Measurements from ENCODE around the gene CCDC149. TPM values are rescaled to one million over a fixed set of nuclear protein-coding genes. Genes with fewer than 3 reads are reported as not detected.

CCDC149 gene
- total RNA-seq, 1 experiment from 2014 or later = 5.3 TPM

GRCh38 chr4:24910499-24910898, 2.3 kb downstream of the CCDC149 start:
- H4K20me1 ChIP-seq (ENCODE audit: insufficient read depth) = no peaks in the 10 kb centered on the region
- no peak overlapping the region for H3K9ac ChIP-seq (ENCODE audit: low read length)
- 0 out of 4 replicates have a peak, but pooled peaks cover 0 to 5% of the 10 kb centered on the region in 2 experiments for H3K36me3 ChIP-seq (ENCODE audit: control insufficient read depth in 1 of 2, insufficient read depth in 2 of 2, low read length in 2 of 2)
- H3K9me2 ChIP-seq (ENCODE audit: insufficient read depth) = no peaks in the 10 kb centered on the region
- CTCF ChIA-PET = no interaction called here
- H3K79me2 ChIP-seq (ENCODE audit: insufficient read depth, low read length) = no peaks in the 10 kb centered on the region
- no peak for TF ChIP-seq ZNF274 (IDR thresholded peaks at IDR 0.05; ENCODE audit: low read depth, low read length)
- no peak for TF ChIP-seq MAX (IDR thresholded peaks at IDR 0.05)
- TF ChIP-seq SP1 (IDR thresholded peaks at IDR 0.05; ENCODE audit: low read depth) = no peak
- no peak for TF ChIP-seq POLR2AphosphoS5 (IDR thresholded peaks at IDR 0.05; ENCODE audit: low read depth, low read length)
- TF ChIP-seq, protein P1, sequence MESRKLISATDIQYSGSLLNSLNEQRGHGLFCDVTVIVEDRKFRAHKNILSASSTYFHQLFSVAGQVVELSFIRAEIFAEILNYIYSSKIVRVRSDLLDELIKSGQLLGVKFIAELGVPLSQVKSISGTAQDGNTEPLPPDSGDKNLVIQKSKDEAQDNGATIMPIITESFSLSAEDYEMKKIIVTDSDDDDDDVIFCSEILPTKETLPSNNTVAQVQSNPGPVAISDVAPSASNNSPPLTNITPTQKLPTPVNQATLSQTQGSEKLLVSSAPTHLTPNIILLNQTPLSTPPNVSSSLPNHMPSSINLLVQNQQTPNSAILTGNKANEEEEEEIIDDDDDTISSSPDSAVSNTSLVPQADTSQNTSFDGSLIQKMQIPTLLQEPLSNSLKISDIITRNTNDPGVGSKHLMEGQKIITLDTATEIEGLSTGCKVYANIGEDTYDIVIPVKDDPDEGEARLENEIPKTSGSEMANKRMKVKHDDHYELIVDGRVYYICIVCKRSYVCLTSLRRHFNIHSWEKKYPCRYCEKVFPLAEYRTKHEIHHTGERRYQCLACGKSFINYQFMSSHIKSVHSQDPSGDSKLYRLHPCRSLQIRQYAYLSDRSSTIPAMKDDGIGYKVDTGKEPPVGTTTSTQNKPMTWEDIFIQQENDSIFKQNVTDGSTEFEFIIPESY (IDR thresholded peaks at IDR 0.05; ENCODE audit: extremely low read depth, insufficient replicate concordance, low read length) = no peak
- TF ChIP-seq CBX3 (IDR thresholded peaks at IDR 0.05; ENCODE audit: low read depth) = no peak
- TF ChIP-seq, protein P2, sequence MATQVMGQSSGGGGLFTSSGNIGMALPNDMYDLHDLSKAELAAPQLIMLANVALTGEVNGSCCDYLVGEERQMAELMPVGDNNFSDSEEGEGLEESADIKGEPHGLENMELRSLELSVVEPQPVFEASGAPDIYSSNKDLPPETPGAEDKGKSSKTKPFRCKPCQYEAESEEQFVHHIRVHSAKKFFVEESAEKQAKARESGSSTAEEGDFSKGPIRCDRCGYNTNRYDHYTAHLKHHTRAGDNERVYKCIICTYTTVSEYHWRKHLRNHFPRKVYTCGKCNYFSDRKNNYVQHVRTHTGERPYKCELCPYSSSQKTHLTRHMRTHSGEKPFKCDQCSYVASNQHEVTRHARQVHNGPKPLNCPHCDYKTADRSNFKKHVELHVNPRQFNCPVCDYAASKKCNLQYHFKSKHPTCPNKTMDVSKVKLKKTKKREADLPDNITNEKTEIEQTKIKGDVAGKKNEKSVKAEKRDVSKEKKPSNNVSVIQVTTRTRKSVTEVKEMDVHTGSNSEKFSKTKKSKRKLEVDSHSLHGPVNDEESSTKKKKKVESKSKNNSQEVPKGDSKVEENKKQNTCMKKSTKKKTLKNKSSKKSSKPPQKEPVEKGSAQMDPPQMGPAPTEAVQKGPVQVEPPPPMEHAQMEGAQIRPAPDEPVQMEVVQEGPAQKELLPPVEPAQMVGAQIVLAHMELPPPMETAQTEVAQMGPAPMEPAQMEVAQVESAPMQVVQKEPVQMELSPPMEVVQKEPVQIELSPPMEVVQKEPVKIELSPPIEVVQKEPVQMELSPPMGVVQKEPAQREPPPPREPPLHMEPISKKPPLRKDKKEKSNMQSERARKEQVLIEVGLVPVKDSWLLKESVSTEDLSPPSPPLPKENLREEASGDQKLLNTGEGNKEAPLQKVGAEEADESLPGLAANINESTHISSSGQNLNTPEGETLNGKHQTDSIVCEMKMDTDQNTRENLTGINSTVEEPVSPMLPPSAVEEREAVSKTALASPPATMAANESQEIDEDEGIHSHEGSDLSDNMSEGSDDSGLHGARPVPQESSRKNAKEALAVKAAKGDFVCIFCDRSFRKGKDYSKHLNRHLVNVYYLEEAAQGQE (IDR thresholded peaks at IDR 0.05; ENCODE audit: low read depth) = no peak
- no peak for TF ChIP-seq EGR1 (IDR thresholded peaks at IDR 0.05; ENCODE audit: low read depth)
- TF ChIP-seq, protein P3, sequence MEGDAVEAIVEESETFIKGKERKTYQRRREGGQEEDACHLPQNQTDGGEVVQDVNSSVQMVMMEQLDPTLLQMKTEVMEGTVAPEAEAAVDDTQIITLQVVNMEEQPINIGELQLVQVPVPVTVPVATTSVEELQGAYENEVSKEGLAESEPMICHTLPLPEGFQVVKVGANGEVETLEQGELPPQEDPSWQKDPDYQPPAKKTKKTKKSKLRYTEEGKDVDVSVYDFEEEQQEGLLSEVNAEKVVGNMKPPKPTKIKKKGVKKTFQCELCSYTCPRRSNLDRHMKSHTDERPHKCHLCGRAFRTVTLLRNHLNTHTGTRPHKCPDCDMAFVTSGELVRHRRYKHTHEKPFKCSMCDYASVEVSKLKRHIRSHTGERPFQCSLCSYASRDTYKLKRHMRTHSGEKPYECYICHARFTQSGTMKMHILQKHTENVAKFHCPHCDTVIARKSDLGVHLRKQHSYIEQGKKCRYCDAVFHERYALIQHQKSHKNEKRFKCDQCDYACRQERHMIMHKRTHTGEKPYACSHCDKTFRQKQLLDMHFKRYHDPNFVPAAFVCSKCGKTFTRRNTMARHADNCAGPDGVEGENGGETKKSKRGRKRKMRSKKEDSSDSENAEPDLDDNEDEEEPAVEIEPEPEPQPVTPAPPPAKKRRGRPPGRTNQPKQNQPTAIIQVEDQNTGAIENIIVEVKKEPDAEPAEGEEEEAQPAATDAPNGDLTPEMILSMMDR (IDR thresholded peaks at IDR 0.05 in 2 of 3, conservative IDR thresholded peaks at IDR 0.05 in 1 of 3; ENCODE audit: borderline replicate concordance in 1 of 3, insufficient read depth in 1 of 3, low read depth in 2 of 3, low read length in 2 of 3) = no peak
- TF ChIP-seq ATF3 (IDR thresholded peaks at IDR 0.05) = no peak
- no peak for TF ChIP-seq EZH2 (IDR thresholded peaks at IDR 0.05)
- no peak for TF ChIP-seq ELF1 (IDR thresholded peaks at IDR 0.05; ENCODE audit: borderline replicate concordance, low read depth)
- no peak for TF ChIP-seq RAD21 (IDR thresholded peaks at IDR 0.05; ENCODE audit: low read depth)
- no peak for TF ChIP-seq YY1 (IDR thresholded peaks at IDR 0.05; ENCODE audit: extremely low read depth, insufficient replicate concordance, low read depth, low read length)
- TF ChIP-seq SRF (IDR thresholded peaks at IDR 0.05; ENCODE audit: low read depth) = no peak
- TF ChIP-seq JUND (IDR thresholded peaks at IDR 0.05) = no peak
- no peak for TF ChIP-seq ZFX (IDR thresholded peaks at IDR 0.05)
- no peak for TF ChIP-seq TCF7L2 (IDR thresholded peaks at IDR 0.05; ENCODE audit: borderline replicate concordance, extremely low read depth, insufficient read depth, insufficient read length)
- no peak for TF ChIP-seq POLR2A (IDR thresholded peaks at IDR 0.05; ENCODE audit: borderline replicate concordance, extremely low read depth, insufficient read depth, insufficient read length)
- TF ChIP-seq EZH2phosphoT487 (IDR thresholded peaks at IDR 0.05; ENCODE audit: borderline replicate concordance) = no peak
- POLR2A ChIA-PET = no interaction called here
- no peak overlapping the region for H3K27ac ChIP-seq (ENCODE audit: low read depth, low read length)
- H3K4me1 ChIP-seq (ENCODE audit: control insufficient read depth in 1 of 2, insufficient read depth in 2 of 2, low read length in 2 of 2) = peaks cover 10 to 13% of the 10 kb centered on the region in 2 experiments
- no peak for DNase-seq (ENCODE audit: low read depth, low spot score)
- H3K27me3 ChIP-seq (ENCODE audit: insufficient read depth, low read length) = no peaks in the 10 kb centered on the region
- H3K4me3 ChIP-seq (replicated peaks in 1 of 2; ENCODE audit: low read depth in 1 of 2, low read length in 2 of 2) = no peak overlapping the region
- RAD21 ChIA-PET (ENCODE audit: low non-redundant PET in 1 of 2, low total read pairs in 2 of 2, uncharacterized antibody in 2 of 2, unreplicated experiment in 2 of 2) = no interaction called here
- no peak for ATAC-seq
- H3K4me2 ChIP-seq (ENCODE audit: low read length) = no peak overlapping the region
- intact Hi-C loops (cut with micrococcal nuclease) = no loop called here
- no TSS peak for BruUV-seq (replicated peaks)
- H3K9me3 ChIP-seq (ENCODE audit: control insufficient read depth in 1 of 2, insufficient read depth in 1 of 2, low read depth in 1 of 2, low read length in 2 of 2) = no peaks in the 10 kb centered on the region
- H2AFZ ChIP-seq (ENCODE audit: low read depth, low read length, poor library complexity, severe bottlenecking) = no peak overlapping the region
